HEK293 (cell line): ENCODE results near the gene PPP4C.

Source experiments
- AEBP2 ChIP-seq: fragments of 450-650 bp; formaldehyde crosslinking; IDR thresholded peaks from 2 replicates; pipeline ENCODE4 v1.5.1; 2016; ENCODE audit warnings: missing biosample characterization, missing genetic modification characterization, borderline replicate concordance
- ATF2 ChIP-seq: fragments of 450-650 bp; formaldehyde crosslinking; IDR thresholded peaks from 2 replicates; pipeline ENCODE4 v1.5.1; 2016; ENCODE audit warnings: missing biosample characterization, missing genetic modification characterization, low read depth
- BCL11B ChIP-seq: fragments of 450-650 bp; formaldehyde crosslinking; IDR thresholded peaks from 2 replicates; pipeline ENCODE4 v1.5.1; 2016; ENCODE audit warnings: low read depth, missing biosample characterization, missing genetic modification characterization
- GLI4 ChIP-seq: fragments of 450-650 bp; formaldehyde crosslinking; IDR thresholded peaks from 2 replicates; pipeline ENCODE4 v1.5.1; 2016; ENCODE audit warnings: missing biosample characterization, missing genetic modification characterization
- KLF9 ChIP-seq: fragments of 450-650 bp; formaldehyde crosslinking; IDR thresholded peaks from 2 replicates; pipeline ENCODE4 v1.5.1; 2016; ENCODE audit warnings: missing biosample characterization, missing genetic modification characterization, low read depth
- OVOL3 ChIP-seq: fragments of 450-650 bp; formaldehyde crosslinking; IDR thresholded peaks from 2 replicates; pipeline ENCODE4 v1.5.1; 2016; ENCODE audit warnings: missing biosample characterization, missing genetic modification characterization
- PATZ1 ChIP-seq: fragments of 450-650 bp; formaldehyde crosslinking; IDR thresholded peaks from 2 replicates; pipeline ENCODE4 v1.5.1; 2016; ENCODE audit warnings: missing biosample characterization, missing genetic modification characterization
- SCRT1 ChIP-seq: fragments of 450-650 bp; formaldehyde crosslinking; IDR thresholded peaks from 2 replicates; pipeline ENCODE4 v1.5.1; 2016; ENCODE audit warnings: missing biosample characterization, missing genetic modification characterization, borderline replicate concordance
- SP7 ChIP-seq: fragments of 450-650 bp; formaldehyde crosslinking; IDR thresholded peaks from 2 replicates; pipeline ENCODE4 v1.5.1; 2016; ENCODE audit warnings: missing biosample characterization, missing genetic modification characterization
- TRIM28 ChIP-seq: IDR thresholded peaks from 2 replicates; pipeline ENCODE4 v1.6.1; 2011; ENCODE audit warnings: low read length, control low read depth, borderline replicate concordance
- YY1 ChIP-seq: fragments of 450-650 bp; formaldehyde crosslinking; IDR thresholded peaks from 2 replicates; pipeline ENCODE4 v1.5.1; 2018; ENCODE audit warnings: missing biosample characterization, missing genetic modification characterization
- ZBTB17 ChIP-seq: fragments of 450-650 bp; formaldehyde crosslinking; IDR thresholded peaks from 2 replicates; pipeline ENCODE4 v1.5.1; 2016; ENCODE audit warnings: missing biosample characterization, missing genetic modification characterization
- ZBTB21 ChIP-seq: fragments of 450-650 bp; formaldehyde crosslinking; IDR thresholded peaks from 2 replicates; pipeline ENCODE4 v1.5.1; 2017; ENCODE audit warnings: missing biosample characterization, missing genetic modification characterization
- ZBTB6 ChIP-seq: fragments of 450-650 bp; formaldehyde crosslinking; IDR thresholded peaks from 2 replicates; pipeline ENCODE4 v1.5.1; 2017; ENCODE audit warnings: missing biosample characterization, missing genetic modification characterization
- ZBTB7A ChIP-seq: fragments of 450-650 bp; formaldehyde crosslinking; IDR thresholded peaks from 2 replicates; pipeline ENCODE4 v1.5.1; 2016; ENCODE audit warnings: low read depth, missing biosample characterization, missing genetic modification characterization
- ZNF148 ChIP-seq: fragments of 450-650 bp; formaldehyde crosslinking; IDR thresholded peaks from 2 replicates; pipeline ENCODE4 v1.5.0; 2017; ENCODE audit warnings: missing biosample characterization, missing genetic modification characterization, borderline replicate concordance
- ZNF202 ChIP-seq: fragments of 450-650 bp; formaldehyde crosslinking; IDR thresholded peaks from 2 replicates; pipeline ENCODE4 v1.5.1; 2016; ENCODE audit warnings: missing biosample characterization, missing genetic modification characterization, borderline replicate concordance
- ZNF23 ChIP-seq: fragments of 450-650 bp; formaldehyde crosslinking; IDR thresholded peaks from 2 replicates; pipeline ENCODE4 v1.5.1; 2016; ENCODE audit warnings: missing biosample characterization, missing genetic modification characterization, borderline replicate concordance
- ZNF311 ChIP-seq: fragments of 450-650 bp; formaldehyde crosslinking; IDR thresholded peaks from 2 replicates; pipeline ENCODE4 v1.5.1; 2017; ENCODE audit warnings: missing biosample characterization, missing genetic modification characterization, borderline replicate concordance
- ZNF362 ChIP-seq: fragments of 450-650 bp; formaldehyde crosslinking; IDR thresholded peaks from 2 replicates; pipeline ENCODE4 v1.5.1; 2016; ENCODE audit warnings: missing biosample characterization, missing genetic modification characterization
- ZNF501 ChIP-seq: fragments of 450-650 bp; formaldehyde crosslinking; IDR thresholded peaks from 2 replicates; pipeline ENCODE4 v1.5.1; 2016; ENCODE audit warnings: missing biosample characterization, missing genetic modification characterization
- ZNF529 ChIP-seq: fragments of 450-650 bp; formaldehyde crosslinking; IDR thresholded peaks from 2 replicates; pipeline ENCODE4 v1.5.1; 2017; ENCODE audit warnings: missing genetic modification characterization, missing biosample characterization; ENCODE audit not compliant: insufficient replicate concordance
- ZNF548 ChIP-seq: fragments of 450-650 bp; formaldehyde crosslinking; IDR thresholded peaks from 2 replicates; pipeline ENCODE4 v1.5.1; 2016; ENCODE audit warnings: missing biosample characterization, missing genetic modification characterization
- ZNF600 ChIP-seq: fragments of 450-650 bp; formaldehyde crosslinking; IDR thresholded peaks from 2 replicates; pipeline ENCODE4 v1.5.1; 2016; ENCODE audit warnings: missing biosample characterization, missing genetic modification characterization
- ZNF623 ChIP-seq: fragments of 450-650 bp; formaldehyde crosslinking; IDR thresholded peaks from 2 replicates; pipeline ENCODE4 v1.5.1; 2016; ENCODE audit warnings: missing biosample characterization, missing genetic modification characterization
- ZNF624 ChIP-seq: fragments of 450-650 bp; formaldehyde crosslinking; IDR thresholded peaks from 2 replicates; pipeline ENCODE4 v1.5.1; 2017; ENCODE audit warnings: missing biosample characterization, missing genetic modification characterization
- ZNF777 ChIP-seq: fragments of 450-650 bp; formaldehyde crosslinking; IDR thresholded peaks from 2 replicates; pipeline ENCODE4 v1.5.1; 2017; ENCODE audit warnings: missing biosample characterization, missing genetic modification characterization, borderline replicate concordance
- ZSCAN4 ChIP-seq: fragments of 450-650 bp; formaldehyde crosslinking; IDR thresholded peaks from 2 replicates; pipeline ENCODE4 v1.5.1; 2017; ENCODE audit warnings: missing biosample characterization, missing genetic modification characterization
- ZXDB ChIP-seq: fragments of 450-650 bp; formaldehyde crosslinking; IDR thresholded peaks from 2 replicates; pipeline ENCODE4 v1.5.1; 2016; ENCODE audit warnings: missing biosample characterization, missing genetic modification characterization

Gene PPP4C

GRCh38 chr16:30087181-30087898 is 11.5 kb downstream of the PPP4C start (continued):
- TF ChIP-seq AEBP2 (tag by site-specific recombination) (no peak), ZSCAN4 (tag by site-specific recombination) (no peak), ZBTB6 (tag by site-specific recombination) (no peak), ZNF529 (no peak), ZBTB21 (tag by site-specific recombination) (no peak), ZNF311 (tag by site-specific recombination) (no peak), ZNF362 (tag by site-specific recombination) (peak; percentile 94), GLI4 (tag by site-specific recombination) (no peak), ZBTB17 (tag by site-specific recombination) (no peak), ZNF148 (no peak), ZNF624 (no peak), SCRT1 (tag by site-specific recombination) (no peak), ZNF600 (tag by site-specific recombination) (peak; percentile 66), ATF2 (tag by site-specific recombination) (no peak), KLF9 (tag by site-specific recombination) (no peak), ZNF623 (tag by site-specific recombination) (peak; percentile 100), BCL11B (tag by site-specific recombination) (no peak), ZNF501 (tag by site-specific recombination) (no peak), ZNF777 (tag by site-specific recombination) (no peak), OVOL3 (no peak), PATZ1 (tag by site-specific recombination) (no peak), ZNF548 (tag by site-specific recombination) (no peak), SP7 (tag by site-specific recombination) (no peak), ZNF202 (tag by site-specific recombination) (no peak), ZBTB7A (tag by site-specific recombination) (0 out of 2 replicates have a peak, but pooled peaks have one; percentile 63), YY1 (no peak), ZXDB (0 out of 2 replicates have a peak, but pooled peaks have one; percentile 10), ZNF23 (tag by site-specific recombination) (no peak), TRIM28 (peak; percentile 47; the same call in 1 of the 2 replicates)
